PC-3 (cell line): ENCODE data around the gene MIPOL1. TPM values are rescaled to one million over a fixed set of nuclear protein-coding genes. Genes with fewer than 3 reads are reported as not detected.
"Not testable (repeated sequence)": the region's sequence is repeated elsewhere in the genome, so short reads cannot be mapped to it uniquely, and the experiment has no call there.

Experiments
- ATAC-seq: fragments of 200-7000 bp; cut with Tn5 transposase; 2 replicates; pipeline ENCODE4 v1.9.1; 2020; ENCODE audit warnings: mild to moderate bottlenecking, moderate library complexity
- BruUV-seq: library from RNA; stranded (reverse); fragments of 400-500 nt; replicated peaks from 2 replicates; lab custom pipeline; 2021; lab: Mats Ljungman, UMichigan
- CTCF ChIA-PET: fragments of 300-600 bp; sonication (Branson Sonifier 250); formaldehyde crosslinking; loops from one replicate; lab custom pipeline; 2022; ENCODE audit warnings: antibody characterized with exemption; lab: Charles Lee
- POLR2A ChIA-PET: fragments of 300-600 bp; sonication (Branson Sonifier 250); formaldehyde crosslinking; loops from one replicate; lab custom pipeline; 2022; ENCODE audit warnings: antibody characterized with exemption; ENCODE audit not compliant: unreplicated experiment; lab: Charles Lee
- DNase-seq: peaks from one replicate; pipeline ENCODE4 v3.0.0-alpha.2; 2015
- H2AFZ ChIP-seq: fragments of 300-600 bp; sonication (generic); 2 replicates; pipeline ENCODE4 v1.6.0; 2016; ENCODE audit warnings: antibody characterized with exemption, low read length
- H3F3A ChIP-seq: fragments of 300-600 bp; sonication (generic); one replicate; pipeline ENCODE4 v1.6.0; 2017; ENCODE audit warnings: antibody characterized with exemption, low read length, control low read depth, mild to moderate bottlenecking; ENCODE audit not compliant: unreplicated experiment
- H3K27ac ChIP-seq: fragments of 300-600 bp; sonication (generic); 2 replicates; pipeline ENCODE4 v1.5.1; 2016; ENCODE audit warnings: mild to moderate bottlenecking, low read length
- H3K27me3 ChIP-seq: fragments of 300-600 bp; sonication (generic); 2 replicates; pipeline ENCODE4 v1.6.1; 2016; ENCODE audit warnings: low read length, mixed read lengths
- H3K36me3 ChIP-seq: fragments of 300-600 bp; sonication (generic); 2 replicates; pipeline ENCODE4 v1.6.1; 2016; ENCODE audit warnings: low read depth, mixed run types, low read length, mixed read lengths
- H3K4me1 ChIP-seq: fragments of 300-600 bp; sonication (generic); 2 replicates; pipeline ENCODE4 v1.5.1; 2016; ENCODE audit warnings: low read length; ENCODE audit not compliant: insufficient read depth
- H3K4me2 ChIP-seq: fragments of 300-600 bp; sonication (generic); 2 replicates; pipeline ENCODE4 v1.6.0; 2016; ENCODE audit warnings: low read length
- H3K4me3 ChIP-seq: fragments of 300-600 bp; sonication (generic); 2 replicates; pipeline ENCODE4 v1.5.1; 2016; ENCODE audit warnings: mild to moderate bottlenecking, low read length, mixed read lengths
- H3K79me2 ChIP-seq: fragments of 300-600 bp; sonication (generic); 2 replicates; pipeline ENCODE4 v1.6.1; 2017; ENCODE audit warnings: low read length, mixed read lengths
- H3K9ac ChIP-seq: fragments of 300-600 bp; sonication (generic); 2 replicates; pipeline ENCODE4 v1.6.0; 2016; ENCODE audit warnings: mild to moderate bottlenecking, low read length
- H3K9me2 ChIP-seq: fragments of 300-600 bp; sonication (generic); replicated peaks from 2 replicates; pipeline ENCODE4 v1.6.1; 2016; ENCODE audit warnings: mixed run types, low read length, mixed read lengths
- H3K9me3 ChIP-seq: fragments of 300-600 bp; sonication (generic); 2 replicates; pipeline ENCODE4 v1.6.1; 2016; ENCODE audit warnings: low read length, mixed read lengths
- H4K20me1 ChIP-seq: fragments of 300-600 bp; sonication (generic); 2 replicates; pipeline ENCODE4 v1.6.1; 2016; ENCODE audit warnings: low read length, mixed read lengths
- CTCF ChIP-seq: fragments of 300-600 bp; sonication (generic); conservative IDR thresholded peaks from 2 replicates; pipeline ENCODE4 v1.5.1; 2017; ENCODE audit warnings: antibody characterized with exemption, low read depth, mild to moderate bottlenecking, low read length
- EZH2 ChIP-seq: fragments of 300-600 bp; sonication (generic); IDR thresholded peaks from one replicate; pipeline ENCODE4 v1.6.1; 2017; ENCODE audit warnings: antibody characterized with exemption, mild to moderate bottlenecking, low read length; ENCODE audit not compliant: unreplicated experiment
- EZH2phosphoT487 ChIP-seq: fragments of 300-600 bp; sonication (generic); IDR thresholded peaks from 2 replicates; pipeline ENCODE4 v1.6.1; 2018; ENCODE audit warnings: mild to moderate bottlenecking, antibody characterized with exemption, low read length, borderline replicate concordance
- intact Hi-C: fragments of 100-400 bp; cut with micrococcal nuclease; formaldehyde crosslinking; loops from 2 replicates; pipeline ENCODE4 v1.9.0; 2023
- total RNA-seq: library from RNA; depleted of rRNA; stranded (reverse); fragments of >200 nt; gene quantifications from 2 replicates; pipeline ENCODE4 v1.2.3, GENCODE V29; 2014

Gene MIPOL1
- total RNA-seq, 1 experiment from 2014 or later = 22.5 TPM

DNA sequence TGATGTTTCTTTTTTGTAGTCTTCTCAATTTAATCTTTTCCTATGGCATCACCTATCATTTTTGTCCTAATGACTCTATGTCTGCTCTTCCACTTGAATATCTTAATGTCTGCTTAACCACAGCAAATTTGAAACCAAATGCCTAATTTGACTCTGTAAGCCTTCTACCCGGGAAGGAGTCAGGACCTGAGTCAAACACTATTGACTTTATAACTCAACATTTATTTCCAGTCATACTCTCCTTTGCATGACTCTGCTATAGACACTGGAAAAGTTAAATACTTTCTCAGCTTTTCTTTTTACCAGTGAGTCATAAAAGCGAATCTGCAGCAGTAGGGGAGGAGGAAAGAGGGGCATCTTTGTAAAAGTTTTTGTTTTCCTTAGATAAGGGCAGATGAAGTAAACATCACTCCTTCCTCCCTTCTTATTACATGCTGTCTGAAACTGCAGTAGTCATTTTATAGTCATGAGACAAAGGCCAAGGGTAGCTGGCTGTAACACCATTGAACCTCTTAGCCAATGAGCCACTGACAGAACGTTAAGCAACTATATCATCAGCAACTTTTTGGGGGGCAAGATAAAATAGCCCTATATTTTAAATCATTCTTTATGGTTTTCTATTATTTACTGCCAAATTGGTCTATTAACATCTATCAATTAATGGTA, 179.3 kb downstream of the MIPOL1 start:
- Histone ChIP-seq H3F3A (no peaks in the 10 kb centered on the region), H3K9ac (no peak overlapping the region), H3K36me3 (no peaks in the 10 kb centered on the region), H3K4me2 (no peak overlapping the region), H3K79me2 (no peaks in the 10 kb centered on the region), H3K27ac (peak overlapping the region; percentile 36), H3K4me1 (peaks cover 15% of the 10 kb centered on the region), H3K9me3 (no peaks in the 10 kb centered on the region), H3K27me3 (no peaks in the 10 kb centered on the region), H3K4me3 (no peak overlapping the region), H2AFZ (no peak overlapping the region), H3K9me2 (no peaks in the 10 kb centered on the region), H4K20me1 (no peaks in the 10 kb centered on the region)
- ATAC-seq (peak; percentile 98), DNase-seq (peak; percentile 67)
- TF ChIP-seq EZH2 (no peak), CTCF (no peak), EZH2phosphoT487 (no peak)
- CTCF ChIA-PET = no interaction called here
- no TSS peak for BruUV-seq
- POLR2A ChIA-PET = interaction anchor here (0.6 kb wide), 1 partner anchor 106 kb away, joined by 6 read pairs; no protein-coding TSS in a partner anchor
- intact Hi-C loops = no loop called here

- ATAC-seq (no peak), DNase-seq (no peak)
- Histone ChIP-seq H3F3A (no peaks in the 10 kb centered on the region), H3K4me3 (no peak overlapping the region), H3K27me3 (no peaks in the 10 kb centered on the region), H3K4me2 (no peak overlapping the region), H3K9me3 (no peaks in the 10 kb centered on the region), H3K27ac (no peak overlapping the region), H3K9ac (no peak overlapping the region), H3K9me2 (no peaks in the 10 kb centered on the region), H2AFZ (no peak overlapping the region), H3K79me2 (no peaks in the 10 kb centered on the region), H4K20me1 (no peaks in the 10 kb centered on the region), H3K36me3 (no peaks in the 10 kb centered on the region), H3K4me1 (no peaks in the 10 kb centered on the region)
- no peak for TF ChIP-seq EZH2phosphoT487
- TF ChIP-seq EZH2 = no peak
- TF ChIP-seq CTCF = no peak
- intact Hi-C loops = no loop called here
- ChIA-PET POLR2A (no interaction called here), CTCF (no interaction called here)
- no TSS peak for BruUV-seq
Observed at GRCh38 chr14:37384870-37385596, 187.3 kb downstream of the MIPOL1 start.

DNA sequence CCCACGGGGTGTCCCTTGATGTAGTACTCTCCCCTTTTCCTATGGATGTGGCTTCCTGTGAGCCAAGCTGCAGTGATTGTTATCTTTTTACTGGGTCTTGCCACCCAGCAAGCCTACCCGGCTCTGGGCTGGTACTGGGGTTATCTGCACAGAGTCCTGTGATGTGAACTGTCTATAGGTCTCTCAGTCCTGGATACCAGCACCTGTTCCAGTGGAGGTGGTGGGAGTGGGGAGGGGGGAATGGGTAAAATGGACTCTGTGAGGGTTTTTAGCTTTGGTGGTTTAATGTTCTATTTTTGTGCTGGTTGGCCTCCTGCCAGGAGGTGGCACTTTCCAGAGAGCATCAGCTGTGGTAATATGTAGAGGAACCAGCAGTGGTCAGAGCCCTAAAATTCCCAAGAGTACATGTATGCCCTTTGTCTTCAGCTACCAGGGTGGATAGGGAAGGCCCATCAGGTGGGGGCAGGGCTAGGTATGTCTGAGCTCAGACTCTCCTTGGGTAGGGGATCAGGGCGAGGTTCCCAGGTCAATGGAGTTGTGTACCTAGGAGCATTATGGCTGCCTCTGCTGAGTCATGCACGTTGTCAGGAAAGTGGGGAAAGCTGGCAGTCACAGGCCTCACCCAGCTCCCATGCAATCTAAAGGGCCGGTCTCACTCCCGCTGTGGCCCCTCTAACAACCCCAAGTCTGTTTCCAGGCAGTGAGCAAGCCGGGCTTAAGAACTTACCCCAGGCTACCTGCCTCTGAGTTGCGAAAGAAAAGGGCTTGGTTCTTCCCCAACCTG, 199.6 kb downstream of the MIPOL1 start:
- H3K4me1 ChIP-seq, H3K36me3 ChIP-seq, DNase-seq, H2AFZ ChIP-seq, H3K4me3 ChIP-seq, H3K27me3 ChIP-seq, CTCF ChIA-PET, H4K20me1 ChIP-seq, H3K27ac ChIP-seq, H3K9me2 ChIP-seq, POLR2A ChIA-PET, H3K9ac ChIP-seq, ATAC-seq, H3K9me3 ChIP-seq, H3K4me2 ChIP-seq, BruUV-seq, intact Hi-C loops, H3F3A ChIP-seq, H3K79me2 ChIP-seq: not testable (repeated sequence)
